ENCODE data around the gene BBIP1.

The BBIP1 gene

GRCh38 chr10:110918643-110919348, at the start of gene BBIP1:
Gene BBIP1, minus strand, starts transcription at chr10:110919180. Its CDS starts 1,023 bp downstream, at chr10:110918157.
- no peak for DNase-seq

- no peak for DNase-seq
Measured at GRCh38 chr10:110967645-110968044, 48.7 kb upstream of the BBIP1 start.

DNA sequence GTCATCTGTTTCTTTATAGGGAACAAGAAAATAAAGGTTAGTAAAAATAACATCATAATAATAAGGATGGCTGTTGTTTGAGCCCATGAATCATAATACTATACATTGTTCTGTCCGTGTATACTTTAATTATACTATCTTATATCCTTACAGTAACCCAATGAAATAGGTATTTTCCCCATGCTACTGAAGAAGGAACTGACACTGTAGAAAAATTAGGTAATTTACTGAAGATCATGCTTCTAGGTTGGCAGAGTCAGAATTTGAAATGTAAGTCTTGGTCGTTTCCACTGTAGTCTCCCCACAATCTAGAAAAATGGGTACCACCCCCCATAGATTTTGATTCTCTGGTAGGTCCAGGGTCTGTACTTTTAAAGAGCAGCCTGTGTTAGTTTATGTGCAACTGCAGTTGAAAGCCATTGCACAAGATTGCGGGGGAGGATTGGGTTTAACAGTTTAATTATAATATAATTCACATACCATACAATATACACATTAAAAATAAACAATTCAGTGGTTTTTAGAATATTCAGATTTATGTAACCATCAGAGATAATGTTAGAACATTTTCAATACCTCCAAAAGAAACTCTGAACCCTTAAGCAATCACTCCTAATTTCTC, 48.1 kb upstream of the BBIP1 start:
- no peak for DNase-seq

DNA sequence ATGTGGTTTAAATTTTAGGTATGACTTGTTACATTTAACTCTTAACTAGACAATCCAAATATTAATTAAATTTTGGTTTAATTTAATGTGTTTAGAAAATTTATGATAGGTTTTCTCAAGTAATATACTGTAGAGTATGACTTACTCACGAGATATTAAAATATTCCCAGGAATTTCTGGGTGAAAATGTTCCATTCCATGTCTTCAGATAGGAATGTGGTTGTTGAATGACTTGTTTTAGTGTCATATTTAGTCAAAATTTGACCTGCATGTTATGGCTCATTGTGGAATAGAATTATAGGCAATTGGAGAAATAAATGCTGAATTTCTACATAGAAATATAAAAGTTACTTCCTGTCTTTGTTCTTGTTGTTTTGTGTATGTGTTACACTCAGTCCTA, 47.2 kb upstream of the BBIP1 start:
- no peak for DNase-seq

GRCh38 chr10:110965216-110965615, 46.2 kb upstream of the BBIP1 start:
- DNase-seq, result no peak

GRCh38 chr10:110964681-110965080, 45.7 kb upstream of the BBIP1 start:
- DNase-seq, result no peak

DNA sequence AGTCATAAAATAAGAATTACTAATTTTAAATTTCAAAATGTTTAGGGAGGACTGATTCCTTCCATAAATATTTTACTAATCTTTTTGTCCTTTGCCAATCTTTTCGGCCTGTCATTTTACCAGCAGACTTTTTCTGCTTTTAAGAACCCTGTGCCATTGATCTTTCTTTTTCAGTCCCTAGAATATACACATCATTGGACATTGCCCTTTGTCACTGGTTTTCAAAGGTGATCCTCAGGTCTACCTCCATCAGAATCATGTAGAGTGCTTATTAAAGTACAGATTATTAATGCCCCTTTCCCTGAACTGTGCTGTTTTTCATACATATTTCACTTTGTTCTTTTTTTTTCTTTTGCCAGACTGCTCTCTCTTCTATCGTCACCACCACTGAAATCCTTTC, 44.2 kb upstream of the BBIP1 start:
- DNase-seq, result no peak

GRCh38 chr10:110962443-110962842, 43.5 kb upstream of the BBIP1 start:
- DNase-seq, result no peak

DNA sequence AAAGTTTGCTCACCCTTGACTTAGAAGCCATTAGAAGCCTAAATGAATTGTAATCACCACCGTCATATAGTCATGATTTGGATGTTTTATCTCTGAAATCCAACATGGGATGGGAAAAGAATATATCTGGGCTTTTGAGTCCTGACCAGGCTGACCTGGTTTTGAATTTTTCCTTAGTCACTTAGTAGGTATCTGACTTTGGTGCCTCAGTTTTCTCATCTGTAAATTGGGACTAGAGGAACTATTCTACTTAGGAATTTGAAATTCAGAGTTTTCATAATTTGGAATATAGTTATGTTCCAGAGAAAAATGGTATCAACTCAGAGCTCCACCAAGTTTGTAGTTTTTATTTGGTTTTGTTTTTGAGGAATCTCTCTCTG, 41.3 kb upstream of the BBIP1 start:
- no peak for DNase-seq

GRCh38 chr10:110959379-110960332, 40.7 kb upstream of the BBIP1 start:
- no peak for DNase-seq

DNA sequence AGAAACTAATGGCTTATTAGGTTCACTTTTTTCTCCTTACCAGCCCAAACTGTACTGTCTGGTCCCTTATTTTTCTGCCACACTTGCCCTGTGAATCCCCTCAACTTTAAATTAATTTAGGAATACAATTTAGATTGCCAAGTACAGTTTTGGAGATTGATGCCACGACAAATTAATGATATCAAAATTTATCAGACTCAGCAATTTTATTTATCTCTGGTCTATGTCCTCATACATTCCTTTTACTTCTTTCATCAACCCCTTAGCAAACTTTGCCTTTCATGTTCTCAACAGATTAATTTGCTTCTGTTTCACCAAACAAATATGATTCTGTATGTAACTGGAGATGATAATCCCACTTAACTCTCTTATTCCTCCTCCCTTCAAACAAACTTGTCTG, 38.6 kb upstream of the BBIP1 start:
- DNase-seq, result no peak

GRCh38 chr10:110951381-110951780, 32.4 kb upstream of the BBIP1 start:
- DNase-seq, result no peak

GRCh38 chr10:110947061-110947595, 28.1 kb upstream of the BBIP1 start:
- DNase-seq, result no peak

- DNase-seq, result no peak
Measured at GRCh38 chr10:110946496-110946895, 27.5 kb upstream of the BBIP1 start.

- DNase-seq, result no peak
Measured at GRCh38 chr10:110944792-110945396, 25.9 kb upstream of the BBIP1 start.

DNA sequence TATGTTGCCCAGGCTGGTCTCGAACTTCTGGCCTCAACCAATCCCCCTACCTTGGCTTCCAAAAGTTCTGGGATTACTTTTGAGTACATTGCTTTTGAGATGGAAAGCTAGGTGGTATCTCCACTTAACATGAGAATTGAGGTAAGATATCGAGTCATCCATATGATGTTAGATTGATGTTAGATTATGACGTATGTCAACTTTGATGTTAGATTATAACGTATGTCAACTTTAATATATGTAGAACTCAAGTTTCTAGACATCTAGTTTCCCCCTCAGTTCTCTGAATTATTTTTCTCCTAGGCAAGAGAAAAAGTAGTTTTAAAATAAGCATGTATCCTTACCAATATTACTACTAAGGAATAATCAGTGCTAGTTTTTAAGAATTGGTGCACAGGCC, 20.4 kb upstream of the BBIP1 start:
- DNase-seq, result no peak

DNA sequence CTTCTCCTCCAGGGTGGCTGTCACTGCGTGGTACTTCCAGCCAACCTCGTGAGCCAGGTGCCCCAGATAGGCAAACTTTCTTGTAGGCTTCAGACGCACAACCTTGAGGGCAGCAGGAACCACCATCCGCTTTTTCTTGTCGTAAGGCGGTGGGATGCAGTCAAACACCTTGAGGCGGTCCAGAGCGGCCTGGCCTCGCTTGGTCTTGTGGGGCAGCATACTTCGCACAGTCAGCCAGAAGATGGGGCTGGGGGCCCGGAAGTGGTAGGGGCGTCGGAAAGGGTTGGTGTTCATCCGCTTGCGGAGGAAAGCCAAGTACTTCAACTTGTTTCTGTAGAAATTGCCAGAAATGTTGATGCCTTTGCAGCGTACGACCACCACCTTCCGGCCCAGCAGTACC, 17.8 kb upstream of the BBIP1 start:
- no peak for DNase-seq

DNA sequence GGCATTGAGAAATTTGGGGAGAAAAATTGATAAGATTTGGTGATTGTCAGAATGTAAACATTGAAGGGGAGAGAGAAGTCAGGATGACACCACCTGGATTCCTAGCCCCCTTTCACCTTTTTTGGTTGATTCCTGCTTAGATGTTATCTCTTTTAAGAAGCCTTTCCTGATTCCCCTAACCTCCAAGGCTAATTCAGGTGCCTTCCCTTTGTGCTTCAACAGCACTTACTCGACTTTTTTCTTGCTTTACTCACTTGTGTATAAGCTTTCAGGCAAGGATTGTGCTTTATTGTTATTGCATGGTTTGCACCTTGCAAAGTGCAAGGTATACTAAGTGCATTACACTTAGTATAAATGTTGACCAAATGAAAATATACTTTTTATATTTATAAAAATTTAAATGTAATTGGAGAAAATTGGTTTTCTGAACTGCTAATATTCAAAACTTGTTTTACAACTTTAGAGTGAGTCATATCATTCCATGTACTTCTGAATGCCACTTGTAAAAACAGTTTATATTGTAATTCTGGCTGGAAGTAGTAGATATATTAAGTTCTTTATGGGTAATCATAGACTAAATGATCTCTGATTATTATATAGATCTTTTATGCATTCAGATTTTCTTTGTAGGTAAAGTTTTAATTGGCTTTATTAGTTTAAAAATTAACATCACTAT, 13.7 kb upstream of the BBIP1 start:
- no peak for DNase-seq

DNA sequence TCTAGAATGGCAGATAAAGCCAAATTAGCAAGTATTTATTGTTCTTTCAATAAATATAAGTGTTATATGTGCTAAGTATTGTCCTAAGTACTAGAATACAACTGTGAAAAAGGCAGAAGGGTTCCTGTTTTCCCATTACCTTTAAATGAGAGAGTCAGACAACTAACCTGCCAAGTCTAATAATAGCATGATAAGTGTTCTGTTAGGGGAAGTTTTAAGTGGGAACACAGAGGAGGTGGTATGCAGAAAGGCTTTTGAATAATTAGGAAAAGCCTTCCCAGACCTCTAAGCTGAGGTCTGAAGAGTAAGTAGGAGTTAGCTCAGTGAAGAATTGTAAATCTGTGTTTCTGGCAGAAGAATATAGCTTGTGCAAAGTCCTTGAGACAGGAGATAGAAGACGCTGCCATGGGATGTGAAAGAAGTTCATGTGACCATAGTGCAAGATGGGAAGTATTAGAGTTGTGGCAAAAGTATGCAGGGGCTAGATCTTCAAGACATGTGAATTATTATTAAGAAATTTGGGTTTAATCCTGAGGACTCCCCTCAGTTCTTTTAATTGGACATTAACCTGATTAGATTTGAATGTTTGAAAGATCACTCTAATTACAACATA, 12.9 kb upstream of the BBIP1 start:
- DNase-seq, result no peak

GRCh38 chr10:110927461-110927860, 8.5 kb upstream of the BBIP1 start:
- no peak for DNase-seq

DNA sequence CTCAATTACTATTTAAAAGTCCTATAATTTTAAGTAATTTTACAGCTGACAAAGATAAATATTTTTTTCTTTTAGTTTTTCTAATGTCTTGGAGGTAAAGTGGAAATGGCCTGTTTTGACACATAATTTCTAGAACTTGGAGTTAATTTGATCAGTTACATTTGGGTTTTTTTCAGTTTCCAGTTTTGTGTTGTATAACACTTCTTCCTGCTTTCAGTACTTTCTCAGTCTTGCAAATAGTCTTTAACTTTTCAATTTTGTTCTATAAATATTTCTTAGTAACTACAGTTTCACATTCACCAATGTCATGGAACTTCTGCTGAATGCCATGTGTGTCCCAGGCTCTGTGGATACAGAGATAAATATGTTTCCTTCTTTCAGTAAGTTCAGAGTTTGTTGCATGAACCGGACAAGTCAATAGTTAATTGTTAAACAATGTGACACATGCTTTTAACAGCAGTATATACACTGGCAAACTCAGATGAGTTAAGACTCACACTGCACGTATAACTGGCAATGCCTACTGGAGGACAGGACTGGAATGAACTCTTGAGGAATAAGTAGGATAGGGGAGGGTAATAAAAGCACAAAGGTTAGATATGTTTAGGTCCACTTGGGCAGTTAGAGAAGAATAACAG, 5.0 kb upstream of the BBIP1 start:
- no peak for DNase-seq
